K562 (cell line): ENCODE data around the gene CMSS1. TPM values are rescaled to one million over a fixed set of nuclear protein-coding genes. Genes with fewer than 3 reads are reported as not detected.

Source experiments
- ATAC-seq: fragments of 200-7000 bp; cut with Tn5 transposase; 3 replicates; pipeline ENCODE4 v1.9.1; 2020; ENCODE audit warnings: moderate library complexity
- BruUV-seq: library from RNA; stranded (reverse); fragments of 400-500 nt; replicated peaks from 2 replicates; lab custom pipeline; 2021; lab: Mats Ljungman, UMichigan
- CTCF ChIA-PET: fragments of 300-600 bp; formaldehyde crosslinking; extraction: SDS; loops from one replicate; lab custom pipeline; 2021; ENCODE audit warnings: low intra/inter-chr PET ratio; lab: Yijun Ruan, JAX
- POLR2A ChIA-PET: fragments of 300-600, 350-650 bp; sonication (Branson Sonifier 250); formaldehyde crosslinking; extraction: SDS; loops from one replicate; lab custom pipeline; 2021; ENCODE audit warnings: antibody characterized with exemption, inconsistent platforms; lab: Yijun Ruan, JAX
- DNase-seq, 4 experiments: peaks; one replicate each; pipeline versions ENCODE4 v3.0.0 to v3.0.0-alpha.2; 2011 to 2018; ENCODE audit warnings: low spot score in 3 of 4, mixed read lengths in 3 of 4; ENCODE audit errors: extremely low read depth in 1 of 4
- FAIRE-seq: peaks from 2 replicates; lab custom pipeline; 2011; peaks lifted over from hg19 to GRCh38; lab: Jason Lieb, UNC
- H2AFZ ChIP-seq: 2 replicates; pipeline ENCODE4 v1.6.0; 2011; ENCODE audit warnings: low read depth, low read length, control low read depth, inconsistent platforms
- H3K27ac ChIP-seq: fragments of 200-600 bp; 3 replicates; pipeline ENCODE4 v1.8.0; 2011; ENCODE audit warnings: low read depth, mild to moderate bottlenecking, control low read depth, inconsistent platforms, low read length, moderate library complexity, mixed read lengths; ENCODE audit errors: extremely low read depth
- H3K27me3 ChIP-seq, 2 experiments: fragments of 300-600 bp in 1 of 2; 2 replicates in 1 of 2; 3 replicates in 1 of 2; pipeline versions ENCODE4 v1.6.0 to v1.8.0; 2011; ENCODE audit warnings: inconsistent platforms in 2 of 2, low read length in 2 of 2, mild to moderate bottlenecking in 1 of 2, mixed read lengths in 1 of 2, moderate library complexity in 1 of 2; ENCODE audit not compliant: control insufficient read depth in 2 of 2, insufficient read depth in 2 of 2
- H3K36me3 ChIP-seq: fragments of 300-600 bp; 3 replicates; pipeline ENCODE4 v1.8.0; 2011; ENCODE audit warnings: mild to moderate bottlenecking, low read length, inconsistent platforms; ENCODE audit not compliant: control insufficient read depth, insufficient read depth
- H3K4me1 ChIP-seq, 2 experiments: fragments of 200-600 bp in 1 of 2; replicated peaks in 1 of 2; 2 replicates in 1 of 2; 3 replicates in 1 of 2; pipeline versions ENCODE4 v1.5.1 to v1.8.0; 2011; ENCODE audit warnings: inconsistent platforms in 2 of 2, low read length in 2 of 2, mild to moderate bottlenecking in 1 of 2, mixed read lengths in 1 of 2, moderate library complexity in 1 of 2; ENCODE audit not compliant: control insufficient read depth in 2 of 2, insufficient read depth in 2 of 2
- H3K4me2 ChIP-seq: 2 replicates; pipeline ENCODE4 v1.6.1; 2011; ENCODE audit warnings: low read length, control low read depth, inconsistent platforms, mixed read lengths; ENCODE audit not compliant: insufficient read depth
- H3K4me3 ChIP-seq: fragments of 200-600 bp; sonication (generic), shearing (Covaris generic); 2 replicates; pipeline ENCODE4 v1.5.1; 2016; ENCODE audit warnings: control low read depth, inconsistent platforms
- H3K79me2 ChIP-seq: fragments of 200-600 bp; 3 replicates; pipeline ENCODE4 v1.8.0; 2011; ENCODE audit warnings: low read length, inconsistent platforms; ENCODE audit not compliant: control insufficient read depth, insufficient read depth
- H3K9ac ChIP-seq, 2 experiments: 2 replicates each; pipeline versions ENCODE4 v1.6.0 to v1.6.1; 2011; ENCODE audit warnings: low read depth in 2 of 2, low read length in 2 of 2, control low read depth in 1 of 2, inconsistent platforms in 1 of 2, mild to moderate bottlenecking in 1 of 2, mixed read lengths in 1 of 2; ENCODE audit not compliant: insufficient read depth in 1 of 2
- H3K9me1 ChIP-seq: one replicate; pipeline ENCODE4 v1.6.0; 2011; ENCODE audit warnings: inconsistent platforms, mild to moderate bottlenecking, low read length, moderate library complexity; ENCODE audit not compliant: control insufficient read depth, insufficient read depth
- H3K9me3 ChIP-seq: replicated peaks from 2 replicates; pipeline ENCODE4 v1.5.1; 2011; ENCODE audit warnings: low read depth, low read length, inconsistent platforms; ENCODE audit not compliant: control insufficient read depth, insufficient read depth
- H4K20me1 ChIP-seq: replicated peaks from 2 replicates; pipeline ENCODE4 v1.6.1; 2011; ENCODE audit warnings: low read length, inconsistent platforms, mixed read lengths; ENCODE audit not compliant: control insufficient read depth, insufficient read depth
- GABPB2 ChIP-seq: fragments of 250-450 bp; sonication (Bioruptor Pico); conservative IDR thresholded peaks from 2 replicates; pipeline ENCODE4 v1.5.1; 2021; ENCODE audit warnings: mild to moderate bottlenecking
- KDM4B ChIP-seq, 2 experiments: fragments of 450-650 bp in 1 of 2; sonication (generic) in 1 of 2; IDR thresholded peaks; 2 replicates each; pipeline ENCODE4 v1.6.1; 2016 to 2017; ENCODE audit warnings: borderline replicate concordance in 2 of 2, antibody characterized with exemption in 1 of 2, low read depth in 1 of 2, mild to moderate bottlenecking in 1 of 2
- MBD2 ChIP-seq: sonication (generic); IDR thresholded peaks from 2 replicates; pipeline ENCODE4 v1.6.1; 2016; ENCODE audit warnings: low read depth, borderline replicate concordance
- PCBP1 ChIP-seq: fragments of 200-400 bp; formaldehyde crosslinking; IDR thresholded peaks from 2 replicates; pipeline ENCODE4 v1.6.1; 2018; ENCODE audit warnings: mild to moderate bottlenecking, low read depth, low read length; ENCODE audit not compliant: poor library complexity, severe bottlenecking
- SMAD2 ChIP-seq: fragments of 150-350 bp; IDR thresholded peaks from 2 replicates; pipeline ENCODE4 v1.6.1; 2014; ENCODE audit warnings: low read depth, mild to moderate bottlenecking, low read length
- SMARCC2 ChIP-seq: fragments of 450-650 bp; IDR thresholded peaks from 2 replicates; pipeline ENCODE4 v1.6.1; 2017; ENCODE audit warnings: antibody characterized with exemption, moderate library complexity, mild to moderate bottlenecking, low read depth
- TCFL5 ChIP-seq: fragments of 250-450 bp; sonication (Bioruptor Pico); conservative IDR thresholded peaks from 2 replicates; pipeline ENCODE4 v1.6.1; 2021; ENCODE audit warnings: mild to moderate bottlenecking, moderate library complexity, matching md5 sums
- ZBTB1 ChIP-seq: sonication (generic); formaldehyde crosslinking; IDR thresholded peaks from 2 replicates; pipeline ENCODE4 v1.8.1; 2023; ENCODE audit warnings: missing genetic modification reagents, low read depth, mild to moderate bottlenecking, borderline replicate concordance
- ZNF668 ChIP-seq: fragments of 250-450 bp; sonication (Bioruptor Pico); IDR thresholded peaks from 2 replicates; pipeline ENCODE4 v1.8.0; 2022; ENCODE audit warnings: mild to moderate bottlenecking, inconsistent platforms
- ZNF830 ChIP-seq: fragments of 250-450 bp; sonication (Bioruptor Pico); IDR thresholded peaks from 2 replicates; pipeline ENCODE4 v1.5.0; 2021; ENCODE audit warnings: mild to moderate bottlenecking
- WGBS: fragments of 100-300 bp; shearing (Covaris generic); methylation state at CpG from one replicate; pipeline ENCODE4 v1.1.6; 2016; ENCODE audit warnings: low coverage, mixed read lengths; ENCODE audit not compliant: insufficient coverage; ENCODE audit errors: missing lambda C conversion rate; 5-methylcytosine and 5-hydroxymethylcytosine counted together
- in situ Hi-C: fragments of 300-500 bp; cut with MboI; formaldehyde crosslinking; loops from 4 replicates; pipeline ENCODE4 v1.15.0; 2018; ENCODE audit warnings: inconsistent platforms, mixed read lengths
- intact Hi-C: fragments of 100-400 bp; cut with micrococcal nuclease; formaldehyde crosslinking; loops from 2 replicates; pipeline ENCODE4 v1.14.2; 2022
- polyA plus RNA-seq, 8 experiments: library from polyadenylated mRNA; depleted of rRNA in 4 of 8; stranded (reverse) in 5 of 8; unstranded in 3 of 8; fragments of >200 nt; fragmentation: Nextera tagmentation in 2 of 8; fragmentation: Illumina TruSeq in 1 of 8; extraction: Ambion mirVana in 2 of 8; extraction: Trizol in 1 of 8; gene quantifications; 2 replicates each; pipeline versions ENCODE4 v1.2.1 to v1.2.3, GENCODE V29; 2011 to 2014; ENCODE audit warnings: inconsistent platforms in 1 of 8, missing spikeins in 1 of 8
- total RNA-seq, 7 experiments: library from RNA; depleted of rRNA in 6 of 7; stranded (reverse); fragments of >200 nt in 6 of 7; fragmentation: Illumina TruSeq in 2 of 7; extraction: Trizol in 2 of 7; gene quantifications; 2 replicates each; pipeline versions ENCODE4 v1.2.1 to v1.2.3, GENCODE V29; 2011 to 2021; ENCODE audit warnings: low replicate concordance in 1 of 7
- TF ChIP-seq, protein P1 (sequence below): fragments of 250-450 bp; sonication (Bioruptor Pico); IDR thresholded peaks from 2 replicates; pipeline ENCODE4 v1.5.0; 2021; ENCODE audit warnings: mild to moderate bottlenecking, moderate library complexity
- TF ChIP-seq, protein P2 (sequence below): fragments of 450-650 bp; IDR thresholded peaks from 2 replicates; pipeline ENCODE4 v1.6.1; 2017; ENCODE audit warnings: antibody characterized with exemption
- TF ChIP-seq, protein P3 (sequence below): fragments of 250-450 bp; sonication (Bioruptor Pico); IDR thresholded peaks from 2 replicates; pipeline ENCODE4 v1.4.0; 2020; ENCODE audit warnings: mild to moderate bottlenecking, moderate library complexity
- TF ChIP-seq, protein P4 (sequence below): fragments of 250-450 bp; sonication (Bioruptor Pico); IDR thresholded peaks from 2 replicates; pipeline ENCODE4 v1.5.0; 2021

The CMSS1 gene
- total and polyA plus RNA-seq, 9 of the 15 experiments (the other 6 are each of a cell fraction or from before 2014, with no cell fraction given), result 46.9 to 109 (median 72.3) TPM

DNA sequence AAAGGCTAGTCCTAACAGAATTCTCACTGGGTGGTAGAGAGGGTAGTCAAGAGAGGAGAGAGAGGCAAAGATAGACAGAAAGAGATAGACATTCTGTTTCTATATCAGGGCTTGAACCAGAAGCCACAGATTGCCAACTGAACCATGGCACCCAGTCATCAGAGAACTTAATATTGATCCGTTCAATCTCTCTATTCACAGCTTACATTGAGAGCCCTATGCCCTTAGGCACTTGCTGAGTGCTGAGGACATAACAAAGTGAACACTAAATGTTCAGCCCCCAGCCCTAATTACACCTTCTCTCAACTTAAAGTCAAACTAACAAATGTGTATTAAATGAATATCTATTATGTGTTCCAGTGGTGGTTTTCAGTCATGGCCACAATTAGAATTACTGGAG lies 172.5 kb downstream of the CMSS1 start (continued):
- TF ChIP-seq, protein P1, sequence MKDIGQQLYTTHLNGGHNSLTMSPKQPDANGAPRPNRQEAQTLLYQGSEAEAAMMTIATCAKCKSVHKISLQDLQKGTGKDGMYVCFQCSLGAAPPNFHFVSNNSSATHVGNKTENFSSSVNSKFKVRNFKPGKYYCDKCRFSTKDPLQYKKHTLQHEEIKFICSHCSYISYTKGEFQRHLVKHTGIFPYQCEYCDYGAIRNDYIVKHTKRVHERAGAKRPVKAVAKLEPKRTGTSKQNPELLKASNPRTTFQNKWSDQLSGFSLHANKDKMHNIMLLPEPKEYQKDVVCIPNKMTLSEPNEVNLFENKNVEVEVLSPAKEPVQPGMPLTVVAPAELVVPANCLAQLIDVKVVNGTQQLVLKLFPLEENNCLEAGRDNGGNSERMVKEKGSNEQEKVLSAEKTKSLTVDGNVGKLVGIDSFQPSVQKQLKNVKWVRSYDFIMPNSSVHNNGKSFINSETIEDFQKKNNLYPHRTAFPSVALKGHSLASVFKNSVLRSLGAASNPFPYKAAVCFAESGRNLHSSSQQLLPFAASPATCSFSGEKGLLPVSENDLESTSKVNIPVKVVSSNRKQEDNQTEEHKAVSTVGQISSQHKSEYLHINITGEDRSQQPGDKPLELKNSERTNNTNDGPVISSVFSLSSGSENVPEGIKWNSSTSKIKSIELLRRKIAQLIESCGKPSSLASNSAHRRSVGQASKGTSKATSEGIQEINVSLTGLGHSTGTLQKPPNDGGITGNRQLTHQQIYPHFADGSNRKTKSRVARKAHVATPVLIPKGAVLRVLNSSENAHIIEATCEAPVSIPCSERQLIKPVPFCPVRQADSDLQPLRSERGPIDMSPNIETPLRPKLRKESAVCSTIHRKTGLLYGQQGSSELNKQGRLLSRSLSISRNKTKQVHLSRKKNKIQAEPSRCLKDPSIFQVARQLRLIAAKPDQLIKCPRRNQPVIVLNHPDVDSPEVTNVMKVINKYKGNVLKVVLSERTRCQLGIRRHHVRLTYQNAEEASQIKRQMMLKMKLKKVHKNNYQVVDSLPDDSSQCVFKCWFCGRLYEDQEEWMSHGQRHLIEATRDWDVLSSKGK (CRISPR knock-in tag), result no peak
- no peak for TF ChIP-seq TCFL5 (CRISPR knock-in tag)
- no peak for TF ChIP-seq ZBTB1 (CRISPR knock-in tag)
- no peak for TF ChIP-seq GABPB2 (CRISPR knock-in tag)
- no peak for TF ChIP-seq SMAD2
- no peak for TF ChIP-seq SMARCC2
- TF ChIP-seq, all 486 proteins: peak for 0

DNA sequence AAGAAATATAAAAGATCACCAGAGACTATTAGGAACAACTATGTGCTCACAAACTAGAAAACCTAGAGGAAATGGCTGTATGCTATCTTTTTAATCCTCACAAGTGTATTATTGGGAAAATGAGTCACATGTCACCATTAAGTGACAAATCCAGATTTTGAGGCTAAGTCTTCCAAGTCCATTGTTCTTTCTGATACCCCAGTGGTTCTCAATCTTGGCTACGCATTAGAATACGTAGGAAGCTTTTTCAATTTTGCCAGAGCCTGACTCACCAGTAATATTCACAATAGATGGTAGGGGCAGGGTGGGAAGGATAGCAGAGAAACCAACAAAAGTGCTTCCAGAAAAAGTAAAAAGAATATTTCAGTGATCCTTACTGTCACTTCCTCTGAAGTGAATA lies 179.6 kb downstream of the CMSS1 start:
- Histone ChIP-seq H3K9me1 (no peaks in the 10 kb centered on the region), H3K9ac (no peak overlapping the region), H3K27me3 (no peaks in the 10 kb centered on the region), H2AFZ (no peak overlapping the region), H3K9me3 (no peaks in the 10 kb centered on the region; the same call in 1 of the 2 replicates), H3K4me3 (no peak overlapping the region), H3K36me3 (no peaks in the 10 kb centered on the region), H3K79me2 (0 out of 3 replicates have a peak, but pooled peaks cover 9% of the 10 kb centered on the region), H3K4me2 (no peak overlapping the region), H3K4me1 (no peaks in the 10 kb centered on the region; a peak in 1 of 5 replicates), H3K27ac (no peak overlapping the region), H4K20me1 (no peaks in the 10 kb centered on the region)
- POLR2A ChIA-PET, result no interaction called here
- CTCF ChIA-PET, result no interaction called here
- 94% methylated on average over 2 of the region's 2 CpGs for WGBS
- FAIRE-seq (no peak), DNase-seq (no peak), ATAC-seq (no peak)
- no peak for TF ChIP-seq MBD2
- TF ChIP-seq ZNF830, result no peak
- TF ChIP-seq, protein P2, sequence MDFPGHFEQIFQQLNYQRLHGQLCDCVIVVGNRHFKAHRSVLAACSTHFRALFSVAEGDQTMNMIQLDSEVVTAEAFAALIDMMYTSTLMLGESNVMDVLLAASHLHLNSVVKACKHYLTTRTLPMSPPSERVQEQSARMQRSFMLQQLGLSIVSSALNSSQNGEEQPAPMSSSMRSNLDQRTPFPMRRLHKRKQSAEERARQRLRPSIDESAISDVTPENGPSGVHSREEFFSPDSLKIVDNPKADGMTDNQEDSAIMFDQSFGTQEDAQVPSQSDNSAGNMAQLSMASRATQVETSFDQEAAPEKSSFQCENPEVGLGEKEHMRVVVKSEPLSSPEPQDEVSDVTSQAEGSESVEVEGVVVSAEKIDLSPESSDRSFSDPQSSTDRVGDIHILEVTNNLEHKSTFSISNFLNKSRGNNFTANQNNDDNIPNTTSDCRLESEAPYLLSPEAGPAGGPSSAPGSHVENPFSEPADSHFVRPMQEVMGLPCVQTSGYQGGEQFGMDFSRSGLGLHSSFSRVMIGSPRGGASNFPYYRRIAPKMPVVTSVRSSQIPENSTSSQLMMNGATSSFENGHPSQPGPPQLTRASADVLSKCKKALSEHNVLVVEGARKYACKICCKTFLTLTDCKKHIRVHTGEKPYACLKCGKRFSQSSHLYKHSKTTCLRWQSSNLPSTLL, result no peak
- TF ChIP-seq, protein P3, sequence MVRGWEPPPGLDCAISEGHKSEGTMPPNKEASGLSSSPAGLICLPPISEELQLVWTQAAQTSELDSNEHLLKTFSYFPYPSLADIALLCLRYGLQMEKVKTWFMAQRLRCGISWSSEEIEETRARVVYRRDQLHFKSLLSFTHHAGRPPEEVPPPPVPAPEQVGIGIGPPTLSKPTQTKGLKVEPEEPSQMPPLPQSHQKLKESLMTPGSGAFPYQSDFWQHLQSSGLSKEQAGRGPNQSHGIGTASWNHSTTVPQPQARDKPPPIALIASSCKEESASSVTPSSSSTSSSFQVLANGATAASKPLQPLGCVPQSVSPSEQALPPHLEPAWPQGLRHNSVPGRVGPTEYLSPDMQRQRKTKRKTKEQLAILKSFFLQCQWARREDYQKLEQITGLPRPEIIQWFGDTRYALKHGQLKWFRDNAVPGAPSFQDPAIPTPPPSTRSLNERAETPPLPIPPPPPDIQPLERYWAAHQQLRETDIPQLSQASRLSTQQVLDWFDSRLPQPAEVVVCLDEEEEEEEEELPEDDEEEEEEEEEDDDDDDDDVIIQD (CRISPR knock-in tag), result no peak
- no peak for TF ChIP-seq ZNF668
- TF ChIP-seq KDM4B (IDR thresholded peaks at IDR 0.05; ENCODE audit: borderline replicate concordance in 2 of 2, low read depth in 1 of 2), result no peak
- no peak for TF ChIP-seq PCBP1
- TF ChIP-seq, protein P4, sequence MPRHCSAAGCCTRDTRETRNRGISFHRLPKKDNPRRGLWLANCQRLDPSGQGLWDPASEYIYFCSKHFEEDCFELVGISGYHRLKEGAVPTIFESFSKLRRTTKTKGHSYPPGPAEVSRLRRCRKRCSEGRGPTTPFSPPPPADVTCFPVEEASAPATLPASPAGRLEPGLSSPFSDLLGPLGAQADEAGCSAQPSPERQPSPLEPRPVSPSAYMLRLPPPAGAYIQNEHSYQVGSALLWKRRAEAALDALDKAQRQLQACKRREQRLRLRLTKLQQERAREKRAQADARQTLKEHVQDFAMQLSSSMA, result no peak
- intact Hi-C loops, result no loop called here
- in situ Hi-C loops, result no loop called here
- no TSS peak for BruUV-seq
